ENCODE results near the gene FGB.

Gene FGB

DNA sequence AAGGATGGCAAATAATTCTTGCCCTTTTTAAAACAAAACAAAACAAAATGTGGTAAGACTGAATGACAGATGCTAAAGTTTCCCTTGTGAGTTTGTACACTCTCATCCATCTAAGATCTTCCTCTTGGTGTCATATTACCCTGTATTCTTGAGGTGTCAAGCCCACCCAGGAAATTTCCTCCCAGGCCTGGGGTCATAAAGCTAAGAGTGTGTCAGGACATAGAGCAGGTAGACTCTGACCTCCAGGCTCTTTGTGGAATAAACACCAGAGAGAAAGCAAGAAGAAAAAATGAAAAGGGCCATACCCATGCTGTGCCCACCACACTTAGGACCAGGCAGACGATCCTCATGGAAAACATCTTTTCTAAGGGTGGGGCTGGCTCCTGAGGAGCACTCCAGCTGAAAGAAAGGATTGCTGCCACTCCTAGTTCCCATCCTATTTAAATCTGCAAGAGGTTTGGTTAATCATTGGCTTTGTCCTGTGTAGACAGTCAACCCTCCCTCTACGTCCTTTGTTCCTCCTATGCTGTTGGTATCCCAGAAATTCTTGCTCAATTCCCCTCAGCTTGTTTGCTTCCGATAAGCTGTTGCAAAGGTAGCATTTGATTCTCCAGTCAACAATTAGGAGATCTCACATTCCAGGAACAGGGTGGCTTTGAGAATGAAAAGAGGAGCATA lies 27.7 kb downstream of the FGB start, which contains the start of gene FGA:
Gene FGA (minus strand): TSS at position 414 of the 678 bp plus-strand sequence. CDS start 55 bp downstream, at position 359.
- TF ChIP-seq, protein P1, sequence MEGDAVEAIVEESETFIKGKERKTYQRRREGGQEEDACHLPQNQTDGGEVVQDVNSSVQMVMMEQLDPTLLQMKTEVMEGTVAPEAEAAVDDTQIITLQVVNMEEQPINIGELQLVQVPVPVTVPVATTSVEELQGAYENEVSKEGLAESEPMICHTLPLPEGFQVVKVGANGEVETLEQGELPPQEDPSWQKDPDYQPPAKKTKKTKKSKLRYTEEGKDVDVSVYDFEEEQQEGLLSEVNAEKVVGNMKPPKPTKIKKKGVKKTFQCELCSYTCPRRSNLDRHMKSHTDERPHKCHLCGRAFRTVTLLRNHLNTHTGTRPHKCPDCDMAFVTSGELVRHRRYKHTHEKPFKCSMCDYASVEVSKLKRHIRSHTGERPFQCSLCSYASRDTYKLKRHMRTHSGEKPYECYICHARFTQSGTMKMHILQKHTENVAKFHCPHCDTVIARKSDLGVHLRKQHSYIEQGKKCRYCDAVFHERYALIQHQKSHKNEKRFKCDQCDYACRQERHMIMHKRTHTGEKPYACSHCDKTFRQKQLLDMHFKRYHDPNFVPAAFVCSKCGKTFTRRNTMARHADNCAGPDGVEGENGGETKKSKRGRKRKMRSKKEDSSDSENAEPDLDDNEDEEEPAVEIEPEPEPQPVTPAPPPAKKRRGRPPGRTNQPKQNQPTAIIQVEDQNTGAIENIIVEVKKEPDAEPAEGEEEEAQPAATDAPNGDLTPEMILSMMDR (IDR thresholded peaks at IDR 0.05) = no peak

DNA sequence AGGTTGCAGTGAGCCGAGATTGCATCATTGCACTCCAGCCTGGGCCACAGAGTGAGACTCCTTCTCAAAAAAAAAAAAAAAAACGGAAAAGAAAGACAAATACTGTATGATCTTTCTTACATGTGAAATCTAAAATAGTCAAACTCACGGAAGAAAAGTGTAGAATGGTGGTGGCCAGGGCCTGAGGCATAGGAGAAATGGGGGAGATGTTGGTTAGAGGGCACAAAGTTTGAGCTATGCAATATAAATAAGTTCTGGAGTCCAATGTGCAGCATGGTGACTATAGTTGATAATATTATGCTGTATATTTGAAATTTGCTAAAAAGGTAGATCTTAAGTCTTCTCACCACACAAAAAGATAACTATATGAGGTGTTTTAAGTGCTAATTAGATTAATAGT lies 29.1 kb downstream of the FGB start:
- TF ChIP-seq, protein P1 (IDR thresholded peaks at IDR 0.05) = no peak

DNA sequence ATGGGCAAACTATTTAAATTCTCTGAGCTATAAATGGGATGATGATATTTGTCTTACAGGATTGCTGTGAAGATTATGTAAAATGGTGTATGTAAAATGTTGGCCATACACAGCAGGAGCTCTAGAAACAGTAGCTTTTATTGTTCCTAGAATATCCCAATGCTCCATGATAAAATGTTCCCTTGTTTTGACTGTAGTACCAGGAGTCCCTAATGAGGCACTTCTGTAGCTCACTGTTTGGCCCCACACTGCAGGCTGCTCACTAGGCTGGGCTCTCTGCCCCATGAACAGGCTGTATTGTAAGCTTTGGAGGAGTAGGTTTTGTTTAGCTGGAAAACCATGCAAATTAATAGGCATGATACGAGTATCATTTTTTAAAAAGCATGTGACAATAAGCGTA lies 31.1 kb downstream of the FGB start:
- TF ChIP-seq, protein P1 (IDR thresholded peaks at IDR 0.05) = no peak

DNA sequence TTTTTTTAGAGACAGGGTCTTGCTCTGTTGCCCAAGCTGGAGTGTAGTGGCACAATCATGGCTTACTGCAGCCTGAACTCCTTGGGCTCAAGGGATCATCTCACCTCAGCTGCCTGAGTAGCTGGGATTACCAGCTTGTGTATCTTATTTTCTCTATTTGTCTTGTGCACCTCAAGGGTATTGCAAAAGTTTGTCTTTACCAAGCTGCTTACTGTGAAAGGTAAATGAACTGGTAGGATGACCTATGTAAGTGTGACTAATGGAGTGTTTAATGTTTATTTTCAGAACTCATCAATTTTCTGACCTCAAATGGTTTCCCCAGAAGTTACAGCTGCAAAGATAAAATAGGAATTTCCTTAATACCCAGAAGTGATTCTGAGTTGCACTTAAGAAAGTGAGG lies 33.0 kb downstream of the FGB start:
- TF ChIP-seq, protein P1 (IDR thresholded peaks at IDR 0.05) = no peak

DNA sequence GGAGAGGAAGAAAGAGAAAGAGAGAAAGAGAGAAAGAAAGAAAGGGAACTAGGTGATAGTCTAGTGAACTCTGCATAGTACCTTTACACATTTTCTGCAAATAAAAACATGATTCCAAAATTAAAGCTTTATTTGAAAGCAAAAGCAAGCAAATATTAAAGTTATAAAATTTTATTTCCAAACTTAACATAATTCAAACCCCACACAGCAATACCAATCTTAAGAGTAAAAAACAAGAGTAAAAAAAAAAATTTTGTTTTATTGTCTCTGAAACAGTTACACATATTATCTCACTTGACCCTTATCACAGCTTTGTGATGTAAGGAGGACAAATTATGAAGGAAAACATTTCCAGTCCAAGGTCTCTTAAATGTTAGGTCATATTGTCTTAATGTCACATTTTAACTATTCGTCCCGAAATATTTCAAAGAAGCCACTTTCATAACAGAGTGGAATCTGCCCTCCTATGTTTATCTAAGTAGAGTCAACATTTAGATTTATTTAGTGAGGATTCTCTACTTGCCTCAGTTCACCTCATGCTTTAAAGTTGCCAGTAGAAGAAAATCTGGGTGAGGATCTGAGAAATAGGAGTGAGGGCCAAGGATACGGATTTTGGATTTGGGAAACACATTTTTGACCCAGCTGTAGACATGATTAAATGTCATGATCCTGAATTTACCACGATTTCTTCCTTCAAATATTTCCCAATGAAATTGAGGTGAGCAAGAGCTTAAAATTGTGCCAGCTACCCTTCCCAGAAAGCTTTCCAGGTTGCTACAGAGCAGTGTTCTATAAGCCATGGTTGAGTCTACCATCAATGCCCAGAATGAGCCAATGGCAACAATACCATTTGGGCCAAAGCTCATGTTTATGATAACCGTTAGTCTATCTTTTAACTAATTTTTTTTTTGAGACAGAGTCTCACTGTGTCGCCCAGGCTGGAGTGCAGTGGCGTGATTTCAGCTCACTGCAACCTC lies 35.3 kb downstream of the FGB start:
- TF ChIP-seq, protein P1 (IDR thresholded peaks at IDR 0.05) = no peak

DNA sequence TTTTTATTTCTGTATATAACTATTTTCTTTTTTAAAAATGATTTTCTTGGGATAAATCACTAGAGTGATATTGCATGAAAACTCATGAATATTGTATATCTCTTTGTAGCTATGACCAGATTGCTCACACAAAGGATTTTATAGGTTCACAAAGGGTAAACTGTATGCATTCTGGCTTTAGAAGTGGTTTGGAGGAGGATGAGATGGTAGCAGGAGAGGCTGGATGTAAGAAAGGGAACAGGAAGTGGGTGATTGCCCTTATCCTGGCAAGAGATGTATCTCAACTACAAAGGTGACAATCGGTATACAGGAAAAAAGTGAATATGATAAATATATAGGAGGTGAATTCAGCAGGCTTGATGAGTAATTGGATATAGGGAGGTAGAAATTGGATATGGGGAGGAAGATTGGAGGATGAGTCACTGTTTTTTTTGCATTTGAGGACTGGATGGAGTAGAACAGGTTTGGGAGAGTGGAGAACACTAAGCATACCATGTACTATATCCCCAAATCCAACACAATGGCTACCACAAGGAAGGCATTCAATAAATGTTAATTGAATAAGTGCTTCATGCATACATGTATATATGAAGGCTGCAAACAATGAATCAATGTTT lies 39.7 kb downstream of the FGB start:
- TF ChIP-seq, protein P1 (IDR thresholded peaks at IDR 0.05) = no peak

Data from LNCAP (cell line).